Pons (tissue), 1 donor: ENCODE data around the gene HSP90AA1.

Experiments
- DNase-seq: peaks from one replicate; pipeline ENCODE4 v3.0.0-alpha.2; 2016; ENCODE audit warnings: low spot score

The HSP90AA1 gene

GRCh38 chr14:102094101-102094500, 7.3 kb upstream of the HSP90AA1 start:
- DNase-seq: no peak

GRCh38 chr14:102092806-102093205, 6.0 kb upstream of the HSP90AA1 start:
- no peak for DNase-seq

- no peak for DNase-seq
Observed at GRCh38 chr14:102090713-102091112, 3.9 kb upstream of the HSP90AA1 start.

- no peak for DNase-seq
Observed at GRCh38 chr14:102089621-102090343, 2.9 kb upstream of the HSP90AA1 start.

- DNase-seq: peak; percentile 71
Observed at GRCh38 chr14:102088012-102088792, 1.4 kb upstream of the HSP90AA1 start.

GRCh38 chr14:102087762-102088011, 843 bp upstream of the HSP90AA1 start:
- no peak for DNase-seq

GRCh38 chr14:102086709-102086971, 204 bp downstream of the HSP90AA1 start:
- DNase-seq: no peak

- DNase-seq: peak; percentile 70
Observed at GRCh38 chr14:102085948-102086708, 716 bp downstream of the HSP90AA1 start.

GRCh38 chr14:102085488-102085887, 1.4 kb downstream of the HSP90AA1 start:
- DNase-seq: peak; percentile 44

- peak; percentile 45 for DNase-seq
Observed at GRCh38 chr14:102084931-102085330, 1.9 kb downstream of the HSP90AA1 start.

- peak; percentile 53 for DNase-seq
Observed at GRCh38 chr14:102084522-102084921, 2.3 kb downstream of the HSP90AA1 start.

- DNase-seq: peak; percentile 65
Observed at GRCh38 chr14:102081231-102082080, 5.4 kb downstream of the HSP90AA1 start.

GRCh38 chr14:102080183-102081080, 6.4 kb downstream of the HSP90AA1 start:
- DNase-seq: peak; percentile 70

GRCh38 chr14:102079700-102079979, 7.2 kb downstream of the HSP90AA1 start:
- no peak for DNase-seq

GRCh38 chr14:102078831-102079699, 7.8 kb downstream of the HSP90AA1 start:
- peak; percentile 74 for DNase-seq

- peak; percentile 31 for DNase-seq
Observed at GRCh38 chr14:102078361-102078791, 8.5 kb downstream of the HSP90AA1 start.

- no peak for DNase-seq
Observed at GRCh38 chr14:102077382-102077709, 9.5 kb downstream of the HSP90AA1 start.

- no peak for DNase-seq
Observed at GRCh38 chr14:102075155-102075554, 11.7 kb downstream of the HSP90AA1 start.

- DNase-seq: no peak
Observed at GRCh38 chr14:102074415-102074964, 12.4 kb downstream of the HSP90AA1 start.
